H9 (cell line): ENCODE measurements around the gene TARM1. TPM values are rescaled to one million over a fixed set of nuclear protein-coding genes. Genes with fewer than 3 reads are reported as not detected.

ENCODE experiments used
- DNase-seq: peaks from one replicate; pipeline ENCODE4 v3.0.0-alpha.2; 2017
- H2AFZ ChIP-seq: one replicate; pipeline ENCODE4 v1.6.1; 2013; ENCODE audit warnings: mild to moderate bottlenecking, low read length, control low read depth, moderate library complexity
- H2AK5ac ChIP-seq: 2 replicates; pipeline ENCODE4 v1.6.1; 2013; ENCODE audit warnings: low read length, control low read depth, mixed read lengths; ENCODE audit not compliant: insufficient read length
- H2BK120ac ChIP-seq: one replicate; pipeline ENCODE4 v1.6.1; 2013; ENCODE audit warnings: low read depth, mild to moderate bottlenecking, low read length, control low read depth, inconsistent platforms; ENCODE audit not compliant: poor library complexity, severe bottlenecking
- H2BK12ac ChIP-seq: 2 replicates; pipeline ENCODE4 v1.6.1; 2013; ENCODE audit warnings: low read length, control low read depth, mixed read lengths, low read depth; ENCODE audit not compliant: insufficient read length
- H2BK15ac ChIP-seq: 2 replicates; pipeline ENCODE4 v1.6.1; 2013; ENCODE audit warnings: low read depth, low read length, control low read depth
- H2BK20ac ChIP-seq: one replicate; pipeline ENCODE4 v1.6.1; 2013; ENCODE audit warnings: low read depth, mild to moderate bottlenecking, low read length, control low read depth, inconsistent platforms; ENCODE audit not compliant: poor library complexity, severe bottlenecking
- H2BK5ac ChIP-seq: 2 replicates; pipeline ENCODE4 v1.6.1; 2013; ENCODE audit warnings: low read length, control low read depth, mixed read lengths; ENCODE audit not compliant: insufficient read length
- H3K14ac ChIP-seq: 2 replicates; pipeline ENCODE4 v1.6.1; 2013; ENCODE audit warnings: low read length, control low read depth; ENCODE audit not compliant: insufficient read depth
- H3K18ac ChIP-seq: 2 replicates; pipeline ENCODE4 v1.6.1; 2013; ENCODE audit warnings: low read depth, mild to moderate bottlenecking, mixed read lengths, low read length, control low read depth; ENCODE audit not compliant: insufficient read length
- H3K23ac ChIP-seq: 2 replicates; pipeline ENCODE4 v1.6.1; 2013; ENCODE audit warnings: low read length, control low read depth, mixed read lengths, low read depth; ENCODE audit not compliant: insufficient read length
- H3K23me2 ChIP-seq: 2 replicates; pipeline ENCODE4 v1.6.1; 2013; ENCODE audit warnings: low read depth, mild to moderate bottlenecking, mixed read lengths, low read length, control low read depth; ENCODE audit not compliant: insufficient read length, poor library complexity, severe bottlenecking
- H3K27ac ChIP-seq: 2 replicates; pipeline ENCODE4 v1.5.1; 2013; ENCODE audit warnings: low read length, control low read depth, mixed read lengths, low read depth; ENCODE audit not compliant: insufficient read length
- H3K27me3 ChIP-seq: 2 replicates; pipeline ENCODE4 v1.6.1; 2013; ENCODE audit warnings: low read length, control low read depth, inconsistent platforms; ENCODE audit not compliant: insufficient read depth
- H3K4ac ChIP-seq: 2 replicates; pipeline ENCODE4 v1.6.1; 2013; ENCODE audit warnings: low read depth, mild to moderate bottlenecking, control low read depth, inconsistent platforms, low read length, moderate library complexity
- H3K4me1 ChIP-seq: 2 replicates; pipeline ENCODE4 v1.6.1; 2013; ENCODE audit warnings: low read length, control low read depth, inconsistent platforms; ENCODE audit not compliant: insufficient read depth
- H3K4me2 ChIP-seq: 2 replicates; pipeline ENCODE4 v1.6.1; 2013; ENCODE audit warnings: low read length, control low read depth, mixed read lengths; ENCODE audit not compliant: insufficient read length, insufficient read depth
- H3K56ac ChIP-seq: 2 replicates; pipeline ENCODE4 v1.6.1; 2013; ENCODE audit warnings: low read depth, mild to moderate bottlenecking, mixed read lengths, low read length, control low read depth; ENCODE audit not compliant: insufficient read length
- H3K79me1 ChIP-seq: 2 replicates; pipeline ENCODE4 v1.6.1; 2013; ENCODE audit warnings: low read depth, mild to moderate bottlenecking, moderate library complexity, low read length, control low read depth, inconsistent platforms; ENCODE audit not compliant: insufficient read depth, poor library complexity, severe bottlenecking
- H3K79me2 ChIP-seq: 2 replicates; pipeline ENCODE4 v1.6.1; 2013; ENCODE audit warnings: low read length, control low read depth, inconsistent platforms; ENCODE audit not compliant: insufficient read depth
- H3K9ac ChIP-seq: 2 replicates; pipeline ENCODE4 v1.6.1; 2013; ENCODE audit warnings: low read length, control low read depth, mixed read lengths; ENCODE audit not compliant: insufficient read length; ENCODE audit errors: extremely low read depth
- H3K9me3 ChIP-seq: one replicate; pipeline ENCODE4 v1.6.1; 2013; ENCODE audit warnings: low read depth, low read length, inconsistent platforms; ENCODE audit not compliant: control insufficient read depth
- H3T11ph ChIP-seq: one replicate; pipeline ENCODE4 v1.6.1; 2013; ENCODE audit warnings: mild to moderate bottlenecking, low read length, control low read depth, inconsistent platforms
- H4K20me1 ChIP-seq: one replicate; pipeline ENCODE4 v1.6.1; 2013; ENCODE audit not compliant: control insufficient read depth, insufficient read length, insufficient read depth
- H4K5ac ChIP-seq: 2 replicates; pipeline ENCODE4 v1.6.1; 2013; ENCODE audit warnings: low read depth, mild to moderate bottlenecking, mixed read lengths, low read length, control low read depth; ENCODE audit not compliant: insufficient read length
- H4K8ac ChIP-seq: replicated peaks from 2 replicates; pipeline ENCODE4 v1.6.1; 2013; ENCODE audit warnings: low read length, control low read depth, mixed read lengths, low read depth; ENCODE audit not compliant: insufficient read length
- H4K91ac ChIP-seq: 2 replicates; pipeline ENCODE4 v1.6.1; 2013; ENCODE audit warnings: low read depth, mild to moderate bottlenecking, moderate library complexity, mixed read lengths, low read length, control low read depth; ENCODE audit not compliant: insufficient read length
- H3K27ac Mint-ChIP-seq, 3 experiments: 2 replicates in 2 of 3; 3 replicates in 1 of 3; pipeline ENCODE4 v1.8.0; 2020 to 2021; ENCODE audit warnings: mixed read lengths in 3 of 3, mild to moderate bottlenecking in 1 of 3, moderate library complexity in 1 of 3
- H3K27me3 Mint-ChIP-seq: 2 replicates; pipeline ENCODE4 v1.8.0; 2021; ENCODE audit warnings: low read depth, mild to moderate bottlenecking, moderate library complexity, mixed read lengths
- H3K36me3 Mint-ChIP-seq, 3 experiments: 2 replicates in 2 of 3; 3 replicates in 1 of 3; pipeline ENCODE4 v1.8.0; 2020 to 2021; ENCODE audit warnings: low read depth in 3 of 3, mixed read lengths in 3 of 3; ENCODE audit not compliant: insufficient read depth in 1 of 3
- H3K4me1 Mint-ChIP-seq, 2 experiments: 2 replicates each; pipeline ENCODE4 v1.8.0; 2020; ENCODE audit warnings: mixed read lengths in 2 of 2
- H3K4me3 Mint-ChIP-seq, 2 experiments: 2 replicates in 1 of 2; 3 replicates in 1 of 2; pipeline ENCODE4 v1.8.0; 2020 to 2021; ENCODE audit warnings: mild to moderate bottlenecking in 2 of 2, mixed read lengths in 2 of 2, moderate library complexity in 1 of 2
- H3K9me3 Mint-ChIP-seq, 2 experiments: 2 replicates in 1 of 2; 3 replicates in 1 of 2; pipeline ENCODE4 v1.8.0; 2020; ENCODE audit warnings: mild to moderate bottlenecking in 2 of 2, mixed read lengths in 2 of 2, moderate library complexity in 1 of 2
- WGBS: extraction: QIAGEN DNeasy Blood & Tissue Kit; methylation state at CpG from one replicate; pipeline ENCODE4 v1.1.7; 2013; ENCODE audit warnings: missing lambda C conversion rate, low lambda C conversion rate, mixed read lengths; ENCODE audit not compliant: insufficient read length; ENCODE audit errors: extremely low coverage; 5-methylcytosine and 5-hydroxymethylcytosine counted together
- total RNA-seq: library from RNA; stranded (reverse); gene quantifications from 2 replicates; pipeline ENCODE4 v1.2.1, GENCODE V29; 2021
- TF ChIP-seq, protein P1 (sequence below): fragments of 200-600 bp; sonication (generic); conservative IDR thresholded peaks from 3 replicates; pipeline ENCODE4 v1.8.0; 2021; ENCODE audit warnings: antibody characterized with exemption, mild to moderate bottlenecking

TARM1 gene
- total RNA-seq, 1 experiment from 2014 or later: not detected

DNA sequence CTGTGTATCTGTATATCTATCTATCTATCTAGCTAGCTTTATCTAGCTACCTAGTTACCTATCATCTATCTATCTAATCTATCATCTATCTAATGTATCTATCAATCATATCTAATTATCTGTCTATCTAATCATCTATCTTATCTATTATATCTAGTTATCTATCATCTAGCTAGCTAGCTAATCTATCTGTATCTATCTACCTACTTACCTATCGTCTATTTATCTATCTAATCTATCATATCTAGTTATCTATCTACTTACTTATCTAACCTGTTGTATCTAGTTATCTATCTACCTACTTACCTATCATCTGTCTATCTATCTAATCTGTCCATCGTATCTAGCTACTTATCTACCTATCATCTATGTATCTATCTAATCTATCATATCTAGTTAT, 35.4 kb downstream of the TARM1 start:
- Mint-ChIP-seq H3K27me3 (peaks cover 11% of the 10 kb centered on the region; the same call in 1 of the 2 replicates), H3K4me1 (peaks cover 8 to 12% of the 10 kb centered on the region in 2 experiments), H3K4me3 (no peak overlapping the region), H3K9me3 (peaks cover 0 to 3% of the 10 kb centered on the region in 2 experiments; a peak in 1 of 5 replicates), H3K36me3 (no peaks in the 10 kb centered on the region), H3K27ac (no peak overlapping the region)
- H3K27me3 ChIP-seq: no peaks in the 10 kb centered on the region
- H3K18ac ChIP-seq: no peak overlapping the region
- no peak overlapping the region for H3K4me2 ChIP-seq
- no peak for DNase-seq
- H3K23me2 ChIP-seq: no peaks in the 10 kb centered on the region
- no peak overlapping the region for H2BK15ac ChIP-seq
- H3K4ac ChIP-seq: no peak overlapping the region
- no peak overlapping the region for H2AK5ac ChIP-seq
- H3K79me2 ChIP-seq: no peaks in the 10 kb centered on the region
- H2BK120ac ChIP-seq: no peak overlapping the region
- peaks cover 4% of the 10 kb centered on the region; the same call in 1 of the 2 replicates for H3K4me1 ChIP-seq
- H3K79me1 ChIP-seq: no peaks in the 10 kb centered on the region
- TF ChIP-seq, protein P1, sequence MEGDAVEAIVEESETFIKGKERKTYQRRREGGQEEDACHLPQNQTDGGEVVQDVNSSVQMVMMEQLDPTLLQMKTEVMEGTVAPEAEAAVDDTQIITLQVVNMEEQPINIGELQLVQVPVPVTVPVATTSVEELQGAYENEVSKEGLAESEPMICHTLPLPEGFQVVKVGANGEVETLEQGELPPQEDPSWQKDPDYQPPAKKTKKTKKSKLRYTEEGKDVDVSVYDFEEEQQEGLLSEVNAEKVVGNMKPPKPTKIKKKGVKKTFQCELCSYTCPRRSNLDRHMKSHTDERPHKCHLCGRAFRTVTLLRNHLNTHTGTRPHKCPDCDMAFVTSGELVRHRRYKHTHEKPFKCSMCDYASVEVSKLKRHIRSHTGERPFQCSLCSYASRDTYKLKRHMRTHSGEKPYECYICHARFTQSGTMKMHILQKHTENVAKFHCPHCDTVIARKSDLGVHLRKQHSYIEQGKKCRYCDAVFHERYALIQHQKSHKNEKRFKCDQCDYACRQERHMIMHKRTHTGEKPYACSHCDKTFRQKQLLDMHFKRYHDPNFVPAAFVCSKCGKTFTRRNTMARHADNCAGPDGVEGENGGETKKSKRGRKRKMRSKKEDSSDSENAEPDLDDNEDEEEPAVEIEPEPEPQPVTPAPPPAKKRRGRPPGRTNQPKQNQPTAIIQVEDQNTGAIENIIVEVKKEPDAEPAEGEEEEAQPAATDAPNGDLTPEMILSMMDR: no peak
- no peak overlapping the region for H3K9ac ChIP-seq
- no peak overlapping the region for H2BK5ac ChIP-seq
- no peak overlapping the region for H4K5ac ChIP-seq
- H4K20me1 ChIP-seq: no peaks in the 10 kb centered on the region
- WGBS: 100% methylated on average over 1 of the region's 2 CpGs
- no peak overlapping the region for H4K8ac ChIP-seq
- H3K14ac ChIP-seq: no peak overlapping the region
- no peak overlapping the region for H2BK20ac ChIP-seq
- H3K23ac ChIP-seq: no peak overlapping the region
- H4K91ac ChIP-seq: no peak overlapping the region
- no peaks in the 10 kb centered on the region for H3K9me3 ChIP-seq
- H2AFZ ChIP-seq: no peak overlapping the region
- H3K56ac ChIP-seq: no peak overlapping the region
- no peak overlapping the region for H3T11ph ChIP-seq
- H2BK12ac ChIP-seq: no peak overlapping the region
- H3K27ac ChIP-seq: no peak overlapping the region
